ENCODE data around the gene CCDC97. TPM values are rescaled to one million over a fixed set of nuclear protein-coding genes. Genes with fewer than 3 reads are reported as not detected.
A peak's percentile ranks its signal among the peaks of the same experiment; 100 is the strongest.

Gene CCDC97
- total RNA-seq, 1 experiment from 2014 or later, result 39.4 TPM

- Histone ChIP-seq H4K91ac (ENCODE audit: insufficient read length, low read depth, low read length) (no peak overlapping the region), H2AFZ (ENCODE audit: low read length) (no peak overlapping the region), H3K4ac (ENCODE audit: low read depth, low read length) (no peak overlapping the region), H4K20me1 (ENCODE audit: control insufficient read depth, insufficient read depth, insufficient read length) (no peaks in the 10 kb centered on the region), H2BK5ac (ENCODE audit: insufficient read length, low read length) (no peak overlapping the region), H3K79me1 (ENCODE audit: insufficient read depth, low read depth, low read length, poor library complexity, severe bottlenecking) (peaks cover 2% of the 10 kb centered on the region), H3K27me3 (ENCODE audit: insufficient read depth, low read length) (no peaks in the 10 kb centered on the region; the same call in 1 of the 2 replicates), H3K4me1 (ENCODE audit: insufficient read depth, low read length) (peaks cover under 1% of the 10 kb centered on the region; the same call in 1 of the 2 replicates), H3K27ac (ENCODE audit: insufficient read length, low read depth, low read length) (no peak overlapping the region), H3T11ph (ENCODE audit: low read length) (no peak overlapping the region), H3K18ac (ENCODE audit: insufficient read length, low read depth, low read length) (no peak overlapping the region), H2AK5ac (ENCODE audit: insufficient read length, low read length) (no peak overlapping the region), H2BK120ac (ENCODE audit: low read depth, low read length, poor library complexity, severe bottlenecking) (no peak overlapping the region), H3K9ac (ENCODE audit: extremely low read depth, insufficient read length, low read length) (no peak overlapping the region), H2BK20ac (ENCODE audit: low read depth, low read length, poor library complexity, severe bottlenecking) (no peak overlapping the region), H3K14ac (ENCODE audit: insufficient read depth, low read length) (no peak overlapping the region), H4K8ac (replicated peaks; ENCODE audit: insufficient read length, low read depth, low read length) (no peak overlapping the region), H2BK15ac (ENCODE audit: low read depth, low read length) (no peak overlapping the region), H3K23ac (ENCODE audit: insufficient read length, low read depth, low read length) (no peak overlapping the region), H2BK12ac (ENCODE audit: insufficient read length, low read depth, low read length) (no peak overlapping the region), H3K4me2 (ENCODE audit: insufficient read depth, insufficient read length, low read length) (no peak overlapping the region), H3K23me2 (ENCODE audit: insufficient read length, low read depth, low read length, poor library complexity, severe bottlenecking) (no peaks in the 10 kb centered on the region), H3K9me3 (ENCODE audit: control insufficient read depth, low read depth, low read length) (no peaks in the 10 kb centered on the region), H4K5ac (ENCODE audit: insufficient read length, low read depth, low read length) (no peak overlapping the region), H3K56ac (ENCODE audit: insufficient read length, low read depth, low read length) (no peak overlapping the region), H3K79me2 (ENCODE audit: insufficient read depth, low read length) (no peaks in the 10 kb centered on the region)
- no peak overlapping the region for H3K4me3 Mint-ChIP-seq
- no peak for DNase-seq
- H3K27me3 Mint-ChIP-seq (ENCODE audit: low read depth), result no peaks in the 10 kb centered on the region
- TF ChIP-seq CTCF (conservative IDR thresholded peaks at IDR 0.05), result no peak
- peak overlapping the region in 2 of 3 experiments; percentile 17 to 76; a peak in 2 of 7 replicates for H3K27ac Mint-ChIP-seq
- no peaks in the 10 kb centered on the region for H3K9me3 Mint-ChIP-seq
- peaks cover 0 to 6% of the 10 kb centered on the region in 2 experiments; a peak in 2 of 4 replicates for H3K4me1 Mint-ChIP-seq
- peaks cover 72 to 99% (median 98%) of the 10 kb centered on the region in 3 experiments for H3K36me3 Mint-ChIP-seq (ENCODE audit: insufficient read depth in 1 of 3, low read depth in 3 of 3)
- no CpG with 5 or more reads among the region's 10 CpGs for WGBS (ENCODE audit: extremely low coverage, insufficient read length, low lambda C conversion rate)
Measured at GRCh38 chr19:41294393-41294792, 15.6 kb upstream of the CCDC97 start.

All from H9 (cell line).